Subcutaneous abdominal adipose tissue (tissue), 5 donors: Measurements from ENCODE around the gene ZNF526.

ENCODE experiments used
- H3K27ac ChIP-seq: one replicate; pipeline ENCODE4 v1.7.0; 2013; ENCODE audit warnings: low read depth, mild to moderate bottlenecking, inconsistent platforms, low read length, moderate library complexity
- H3K27me3 ChIP-seq, 5 donors: one replicate each; pipeline ENCODE4 v1.7.0; 2013; ENCODE audit warnings: low read length in 5 of 5, inconsistent platforms in 1 of 5; ENCODE audit not compliant: control insufficient read depth in 5 of 5, insufficient read depth in 4 of 5
- H3K36me3 ChIP-seq, 5 donors: one replicate each; pipeline ENCODE4 v1.7.0; 2013; ENCODE audit warnings: low read length in 5 of 5; ENCODE audit not compliant: control insufficient read depth in 5 of 5, insufficient read depth in 5 of 5
- H3K4me1 ChIP-seq, 5 donors: one replicate each; pipeline ENCODE4 v1.7.0; 2013; ENCODE audit warnings: low read length in 5 of 5, mild to moderate bottlenecking in 3 of 5, moderate library complexity in 1 of 5; ENCODE audit not compliant: control insufficient read depth in 5 of 5, insufficient read depth in 5 of 5
- H3K4me3 ChIP-seq, 5 donors: one replicate each; pipeline ENCODE4 v1.7.0; 2013; ENCODE audit warnings: low read length in 5 of 5, low read depth in 1 of 5
- H3K9ac ChIP-seq, 5 donors: one replicate each; pipeline ENCODE4 v1.7.0; 2013; ENCODE audit warnings: low read length in 5 of 5, mild to moderate bottlenecking in 4 of 5, moderate library complexity in 3 of 5
- H3K9me3 ChIP-seq, 5 donors: one replicate each; pipeline ENCODE4 v1.7.0; 2013; ENCODE audit warnings: low read length in 5 of 5; ENCODE audit not compliant: control insufficient read depth in 5 of 5
- donor health status: healthy.
- donor health status: healthy.
- donor health status: healthy.
- donor health status: healthy.
- donor health status: healthy.

The ZNF526 gene, protein sequence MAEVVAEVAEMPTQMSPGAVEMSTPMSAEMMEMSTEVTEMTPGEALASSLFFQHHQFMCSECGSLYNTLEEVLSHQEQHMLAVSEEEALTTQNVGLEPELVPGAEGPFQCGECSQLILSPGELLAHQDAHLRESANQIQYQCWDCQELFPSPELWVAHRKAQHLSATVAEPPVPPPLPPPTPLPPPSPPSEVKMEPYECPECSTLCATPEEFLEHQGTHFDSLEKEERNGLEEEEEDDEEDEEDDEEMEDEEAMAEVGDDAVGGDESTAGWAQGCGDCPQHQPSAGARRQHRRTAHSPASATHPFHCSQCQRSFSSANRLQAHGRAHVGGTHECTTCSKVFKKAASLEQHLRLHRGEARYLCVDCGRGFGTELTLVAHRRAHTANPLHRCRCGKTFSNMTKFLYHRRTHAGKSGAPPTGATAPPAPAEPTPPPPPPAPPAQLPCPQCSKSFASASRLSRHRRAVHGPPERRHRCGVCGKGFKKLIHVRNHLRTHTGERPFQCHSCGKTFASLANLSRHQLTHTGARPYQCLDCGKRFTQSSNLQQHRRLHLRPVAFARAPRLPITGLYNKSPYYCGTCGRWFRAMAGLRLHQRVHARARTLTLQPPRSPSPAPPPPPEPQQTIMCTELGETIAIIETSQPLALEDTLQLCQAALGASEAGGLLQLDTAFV

DNA sequence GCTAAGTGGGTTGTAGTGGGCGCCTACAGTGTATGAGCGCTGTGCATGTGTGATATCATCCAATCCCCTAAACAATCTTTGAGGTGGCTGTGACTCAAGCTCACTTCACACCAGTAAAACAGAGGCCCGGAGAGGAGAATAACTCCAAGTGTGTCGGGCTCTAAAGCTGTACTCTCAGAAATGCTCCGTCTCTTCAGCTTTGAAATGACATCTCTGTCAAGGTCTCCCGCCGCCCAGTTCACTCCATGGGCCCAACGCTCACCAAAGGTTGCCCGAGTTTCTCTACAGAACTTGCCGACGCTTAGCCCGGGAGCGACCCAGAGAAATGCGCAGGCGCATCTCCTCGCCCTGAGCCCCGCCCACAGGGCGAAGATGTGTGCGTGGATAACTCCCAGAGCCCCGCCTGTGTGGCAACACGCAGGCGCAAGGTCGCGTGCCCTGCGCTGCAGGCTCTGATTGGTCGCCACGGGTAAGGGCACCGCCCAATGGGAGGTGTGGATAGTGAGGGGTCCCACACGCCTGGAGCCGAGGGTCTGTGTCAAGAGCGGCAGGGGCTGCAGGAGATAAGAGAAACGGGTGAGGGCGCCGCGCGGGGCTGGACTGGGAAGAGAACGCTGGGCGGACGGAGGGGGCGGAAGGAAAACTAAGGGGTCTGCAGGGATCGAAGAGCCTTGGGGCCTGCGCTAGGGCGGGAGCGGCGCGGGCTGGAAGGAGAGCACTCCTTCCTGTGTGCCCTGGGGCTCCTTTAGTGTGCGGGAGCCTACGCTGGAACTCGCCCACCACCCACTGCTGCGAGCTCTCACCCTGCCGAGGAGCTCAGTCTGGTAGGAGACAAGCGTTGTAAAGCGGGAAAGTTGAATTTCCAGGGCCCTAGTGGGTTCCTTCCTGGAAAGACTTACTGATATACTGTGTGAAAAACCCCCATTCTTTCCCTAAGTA is at the start of gene ZNF526:
Gene ZNF526, plus strand, starts transcription at position 501 of the 939 bp plus-strand sequence. CDS start 4,092 bp downstream, outside the sequence.
- Histone ChIP-seq H3K9me3 (no peaks in the 10 kb centered on the region), H3K4me3 (peak within 1 kb of the TSS; percentile 83 to 98 (median 87)), H3K9ac (peak within 1 kb of the TSS; percentile 89 to 94 (median 93)), H3K27me3 (no peaks in the 10 kb centered on the region), H3K27ac (peak within 1 kb of the TSS; percentile 79), H3K4me1 (peaks cover 9 to 53% (median 49%) of the 10 kb centered on the region in 5 donors), H3K36me3 (peaks cover 0 to 14% (median 12%) of the 10 kb centered on the region in 5 donors)

DNA sequence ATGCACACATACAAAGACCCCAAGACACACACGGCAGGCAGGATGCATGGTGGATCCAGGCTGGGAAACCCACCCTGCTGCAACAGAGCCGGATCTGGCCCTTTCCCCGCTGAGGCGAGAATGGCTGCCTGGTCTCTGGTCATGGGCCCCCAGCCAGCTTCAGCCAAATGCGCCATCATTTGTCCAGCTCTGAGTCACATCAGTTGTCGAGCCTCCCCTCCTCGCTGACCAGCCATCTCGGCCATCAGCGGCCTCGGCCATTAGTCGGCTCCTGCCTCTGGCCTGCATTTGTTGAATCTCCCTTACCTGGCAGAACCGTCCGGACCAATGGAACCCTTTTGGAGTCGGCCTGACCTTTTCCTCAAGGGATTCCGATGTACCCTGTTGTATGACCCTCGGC is 49.4 kb upstream of the ZNF526 start:
- Histone ChIP-seq H3K27me3 (peaks cover 12 to 41% (median 41%) of the 10 kb centered on the region in 5 donors), H3K9ac (no peak overlapping the region), H3K9me3 (no peaks in the 10 kb centered on the region), H3K4me1 (peaks cover 0 to 3% (median 2%) of the 10 kb centered on the region in 5 donors), H3K4me3 (no peak overlapping the region), H3K36me3 (no peaks in the 10 kb centered on the region), H3K27ac (no peak overlapping the region)

DNA sequence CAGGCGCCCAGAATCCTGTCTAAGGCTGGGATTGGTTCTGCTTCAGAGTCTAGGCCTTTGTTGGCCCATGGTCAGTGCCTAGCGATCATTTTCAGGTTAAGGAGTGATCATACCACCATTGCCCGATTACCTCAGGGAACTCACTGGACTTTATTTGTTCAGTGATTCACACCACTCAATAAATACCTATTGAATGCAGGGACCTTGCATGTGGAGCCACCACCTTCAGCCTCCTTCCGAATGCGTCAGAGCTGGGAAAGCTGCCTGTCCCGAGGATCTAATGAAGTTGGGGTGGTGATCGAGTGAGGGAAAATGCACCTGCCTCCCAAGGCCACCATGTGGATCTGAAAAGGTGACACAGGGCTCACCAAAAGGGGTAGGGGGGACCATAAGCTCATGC is 47.9 kb upstream of the ZNF526 start:
- Histone ChIP-seq H3K9ac (no peak overlapping the region), H3K27ac (no peak overlapping the region), H3K4me3 (no peak overlapping the region), H3K27me3 (peaks cover 12 to 47% (median 42%) of the 10 kb centered on the region in 5 donors), H3K9me3 (no peaks in the 10 kb centered on the region), H3K36me3 (no peaks in the 10 kb centered on the region), H3K4me1 (peaks cover 0 to 14% (median 9%) of the 10 kb centered on the region in 5 donors)

DNA sequence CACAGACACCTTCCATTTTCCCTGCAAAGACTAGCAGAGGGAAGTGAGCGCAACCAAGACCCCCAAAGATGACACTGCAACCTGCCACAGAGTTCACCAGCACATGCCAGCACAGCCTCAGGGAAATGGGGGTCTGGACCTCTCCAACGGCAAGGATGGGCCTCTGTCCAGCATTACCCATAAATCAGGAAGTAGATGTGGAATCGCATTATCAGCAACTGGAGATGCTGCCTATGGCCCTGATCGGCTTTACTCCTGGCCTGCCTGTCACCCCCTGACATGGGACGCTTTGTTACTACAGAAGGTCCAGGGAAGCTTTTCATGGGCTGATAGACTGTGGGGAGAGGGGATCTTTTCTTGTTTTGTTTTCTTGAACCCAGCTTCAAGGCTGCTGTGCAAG is 46.4 kb upstream of the ZNF526 start:
- H3K9me3 ChIP-seq: no peaks in the 10 kb centered on the region
- H3K27ac ChIP-seq: no peak overlapping the region
- no peak overlapping the region for H3K9ac ChIP-seq
- H3K4me1 ChIP-seq: peaks cover 0 to 16% (median 9%) of the 10 kb centered on the region in 5 donors
- H3K27me3 ChIP-seq: peaks cover 19 to 58% (median 55%) of the 10 kb centered on the region in 5 donors
- H3K4me3 ChIP-seq: no peak overlapping the region
- no peaks in the 10 kb centered on the region for H3K36me3 ChIP-seq

DNA sequence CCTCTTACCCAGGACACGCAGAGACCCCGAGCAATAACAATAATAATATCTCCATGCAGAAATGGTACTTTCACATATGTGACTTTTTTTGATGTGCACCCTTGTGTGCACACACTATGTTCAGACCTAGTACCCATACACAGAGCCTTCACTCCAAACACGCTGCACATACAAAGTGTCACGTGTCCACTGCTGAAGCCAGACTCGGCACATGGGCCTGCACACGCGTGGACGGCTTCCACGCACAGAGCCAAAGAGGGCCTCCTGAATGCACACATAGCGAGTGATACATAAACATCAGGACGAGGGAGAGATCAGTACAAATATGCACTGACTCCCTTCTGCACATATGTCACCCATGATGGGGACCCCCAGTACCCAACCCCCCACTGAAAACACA is 45.9 kb upstream of the ZNF526 start:
- Histone ChIP-seq H3K27ac (no peak overlapping the region), H3K4me1 (peaks cover 0 to 16% (median 9%) of the 10 kb centered on the region in 5 donors), H3K9ac (no peak overlapping the region), H3K9me3 (no peaks in the 10 kb centered on the region), H3K36me3 (no peaks in the 10 kb centered on the region), H3K4me3 (no peak overlapping the region), H3K27me3 (peaks cover 22 to 63% (median 60%) of the 10 kb centered on the region in 5 donors)

DNA sequence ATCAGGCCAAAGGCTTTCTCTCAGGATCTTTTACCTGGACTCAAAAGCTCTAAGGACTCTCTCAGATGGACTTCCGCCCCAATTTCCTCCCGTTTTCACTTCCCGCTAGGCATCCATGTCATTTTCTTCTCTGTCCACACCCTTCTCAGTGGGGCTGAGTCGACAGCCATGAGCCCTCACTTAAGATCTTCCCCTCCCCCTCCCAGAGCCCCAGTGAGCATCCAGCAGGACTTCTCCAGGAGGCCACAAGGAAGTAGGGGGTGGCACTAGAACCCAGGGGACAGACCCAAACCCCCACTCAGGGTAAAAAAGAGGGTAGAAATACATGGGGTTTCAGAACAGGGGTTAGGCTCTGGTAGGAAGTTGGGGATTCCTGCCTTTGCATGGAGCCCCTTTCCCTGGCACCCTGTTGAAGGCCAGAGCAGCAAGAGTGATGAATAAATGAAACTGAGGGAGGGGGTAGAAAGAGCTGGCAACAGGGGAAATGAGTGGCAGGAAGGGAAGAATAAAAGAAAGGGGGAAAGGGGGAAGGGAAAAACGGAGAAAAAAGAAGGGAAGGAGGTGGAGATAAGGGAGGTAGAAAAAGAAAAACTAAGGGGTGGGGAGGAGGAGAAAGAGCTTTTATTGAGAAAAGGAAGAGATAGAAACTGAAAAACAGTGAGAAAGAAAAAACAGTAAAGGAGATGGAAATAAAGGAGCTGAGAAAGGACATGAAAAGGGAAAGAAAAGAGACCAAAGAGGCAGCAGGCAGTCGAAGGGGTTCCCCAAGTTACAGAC is 45.0 kb upstream of the ZNF526 start:
- Histone ChIP-seq H3K9ac (no peak overlapping the region), H3K36me3 (no peaks in the 10 kb centered on the region), H3K4me3 (no peak overlapping the region), H3K4me1 (peaks cover 0 to 16% (median 9%) of the 10 kb centered on the region in 5 donors), H3K27me3 (peaks cover 32 to 71% (median 64%) of the 10 kb centered on the region in 5 donors), H3K27ac (no peak overlapping the region), H3K9me3 (no peaks in the 10 kb centered on the region)

DNA sequence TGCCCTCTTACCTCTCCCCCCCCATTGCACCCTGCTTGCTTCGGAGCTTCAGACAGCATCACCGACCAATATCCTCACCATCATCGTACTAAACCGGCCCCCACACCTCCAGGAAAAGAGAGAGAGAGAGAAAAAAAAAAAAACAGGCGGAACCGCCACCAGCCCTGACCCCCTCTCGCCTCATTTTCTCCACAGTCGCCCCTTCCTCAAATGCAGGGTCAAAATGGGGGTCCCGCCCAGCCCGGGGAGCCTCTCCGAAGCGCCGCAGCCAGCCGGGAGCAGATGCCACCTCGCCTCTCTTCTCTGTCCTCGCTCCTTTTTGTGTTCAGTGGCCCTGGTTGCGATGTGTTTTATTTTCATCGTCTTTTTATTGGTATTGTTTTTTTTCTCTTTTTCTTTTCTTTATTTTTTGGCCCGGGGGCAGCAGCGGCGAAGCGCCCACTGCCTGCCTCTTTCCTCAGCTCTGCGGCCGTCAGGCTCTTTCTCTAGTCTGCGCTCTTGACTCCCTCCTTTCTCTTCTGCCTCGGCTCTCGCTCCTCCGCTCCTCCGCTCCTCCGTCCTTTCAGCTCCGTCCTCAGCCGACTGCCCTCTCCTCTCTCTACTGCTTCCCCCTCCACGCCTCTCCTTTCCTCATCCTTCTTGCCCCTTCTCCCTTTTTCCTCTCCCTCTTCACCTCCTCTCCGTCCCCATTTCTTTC is 44.0 kb upstream of the ZNF526 start:
- Histone ChIP-seq H3K36me3 (no peaks in the 10 kb centered on the region), H3K4me1 (peaks cover 0 to 16% (median 9%) of the 10 kb centered on the region in 5 donors), H3K4me3 (peak overlapping the region; percentile 38 to 65 (median 48)), H3K9me3 (no peaks in the 10 kb centered on the region), H3K27ac (no peak overlapping the region), H3K9ac (peak overlapping the region in 1 of 5 donors; percentile 17), H3K27me3 (peaks cover 42 to 76% (median 72%) of the 10 kb centered on the region in 5 donors)

DNA sequence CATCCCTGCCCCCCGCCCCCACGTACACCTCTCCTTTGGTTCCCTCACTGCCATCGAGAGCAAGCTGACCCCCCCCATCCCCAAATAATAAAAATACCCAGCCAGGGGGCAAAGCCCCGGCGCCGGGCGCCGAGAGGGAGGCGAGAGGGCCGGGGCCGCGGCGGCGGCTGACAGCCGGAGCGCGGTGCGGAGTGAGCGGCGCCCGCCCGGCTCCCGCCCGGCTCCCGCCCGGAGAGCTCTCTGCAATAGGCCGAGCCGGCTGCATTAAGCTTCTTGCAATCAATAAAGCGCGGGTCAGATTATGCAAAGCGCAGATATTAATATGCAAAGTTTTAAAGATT is 43.5 kb upstream of the ZNF526 start:
- Histone ChIP-seq H3K9ac (peak overlapping the region in 1 of 5 donors; percentile 17), H3K9me3 (no peaks in the 10 kb centered on the region), H3K4me1 (peaks cover 0 to 16% (median 9%) of the 10 kb centered on the region in 5 donors), H3K27me3 (peaks cover 42 to 74% (median 71%) of the 10 kb centered on the region in 5 donors), H3K27ac (no peak overlapping the region), H3K4me3 (peak overlapping the region; percentile 38 to 65 (median 48)), H3K36me3 (no peaks in the 10 kb centered on the region)
